Measurements from ENCODE around the gene ZBTB20.

Gene ZBTB20

DNA sequence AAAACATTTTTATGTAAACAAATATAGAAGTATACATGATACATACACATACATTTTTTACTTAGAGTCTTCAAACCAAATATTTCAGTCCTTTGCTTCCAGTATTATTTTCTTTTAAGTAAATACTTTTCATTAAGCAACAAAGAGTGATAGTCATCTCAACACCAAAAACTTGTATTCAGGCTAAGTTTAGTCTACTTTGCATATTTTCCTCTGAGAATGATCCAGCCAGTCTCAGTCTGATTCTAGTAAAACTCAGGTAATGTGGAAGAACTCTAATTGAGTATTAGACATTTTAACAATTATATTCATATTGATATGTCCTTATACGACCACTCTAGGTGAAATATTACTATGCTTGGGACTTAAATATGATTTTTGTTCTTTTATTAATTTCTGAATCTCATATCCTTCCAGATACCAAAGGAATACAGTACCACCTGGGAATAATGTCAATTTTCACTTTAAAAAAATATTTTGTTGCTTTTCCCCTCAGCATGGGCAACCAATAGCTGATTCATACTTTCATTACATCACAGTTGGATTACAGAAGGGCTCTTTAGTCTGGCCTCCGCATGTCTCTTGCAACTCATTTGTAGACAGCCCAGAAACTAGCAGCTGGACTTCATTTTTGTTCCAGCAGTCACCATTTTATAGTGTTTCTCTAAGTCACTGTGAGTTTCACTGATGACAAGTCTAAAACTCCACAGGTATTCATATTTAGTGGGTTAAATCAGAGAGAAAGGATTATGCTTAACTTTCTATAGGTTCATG is 390.4 kb downstream of the ZBTB20 start:
- no peak for DNase-seq

GRCh38 chr3:114746502-114746901 is 400.6 kb downstream of the ZBTB20 start:
- no peak for DNase-seq

DNA sequence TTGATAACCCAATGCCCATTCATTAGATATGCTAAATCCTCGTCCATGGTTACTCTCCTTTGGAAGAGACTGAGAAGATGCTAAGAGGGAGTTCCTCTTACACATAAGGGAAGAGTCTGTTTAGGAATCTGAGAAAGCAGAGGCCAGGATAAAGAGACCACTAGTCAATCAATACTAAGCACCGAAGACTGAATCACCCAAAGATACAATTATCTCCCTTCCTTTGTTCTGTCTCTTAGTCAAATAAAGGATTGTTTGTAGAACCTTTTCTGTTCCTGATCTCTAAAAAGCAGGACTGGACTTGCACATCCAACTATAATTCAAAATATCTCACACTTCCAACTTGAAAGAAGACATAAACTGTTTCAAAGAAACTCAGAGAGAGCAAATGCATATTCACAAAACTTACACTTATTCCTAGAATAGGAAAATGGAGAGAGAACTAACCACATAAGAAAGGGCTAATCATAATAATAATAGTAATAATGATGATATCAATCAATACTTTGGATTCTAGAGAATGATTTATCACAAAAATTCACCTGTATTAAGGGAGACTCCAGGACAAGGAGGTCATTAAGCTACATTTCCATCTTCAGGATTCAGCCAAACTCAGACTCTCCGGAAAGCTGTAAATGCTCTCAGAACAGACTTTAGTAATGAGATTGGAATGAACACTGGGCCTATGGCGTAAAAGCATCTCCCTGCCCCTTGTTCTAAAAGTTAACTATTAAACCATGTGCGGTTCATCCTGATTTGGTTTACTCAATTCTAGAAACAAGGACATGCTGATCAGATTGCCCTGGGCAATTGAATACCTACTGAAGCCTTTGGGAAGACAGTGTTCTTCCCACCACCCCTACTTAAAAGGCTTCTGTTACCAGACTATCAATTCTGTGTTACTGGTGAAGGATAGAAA is 401.5 kb downstream of the ZBTB20 start:
- DNase-seq: peak; percentile 66

GRCh38 chr3:114743746-114744485 is 403.2 kb downstream of the ZBTB20 start:
- DNase-seq: no peak

- DNase-seq: no peak
Observed at GRCh38 chr3:114741066-114741465, 406.0 kb downstream of the ZBTB20 start.

- no peak for DNase-seq
Observed at GRCh38 chr3:114739627-114740026, 407.5 kb downstream of the ZBTB20 start.

- no peak for DNase-seq
Observed at GRCh38 chr3:114732353-114732752, 414.7 kb downstream of the ZBTB20 start.

DNA sequence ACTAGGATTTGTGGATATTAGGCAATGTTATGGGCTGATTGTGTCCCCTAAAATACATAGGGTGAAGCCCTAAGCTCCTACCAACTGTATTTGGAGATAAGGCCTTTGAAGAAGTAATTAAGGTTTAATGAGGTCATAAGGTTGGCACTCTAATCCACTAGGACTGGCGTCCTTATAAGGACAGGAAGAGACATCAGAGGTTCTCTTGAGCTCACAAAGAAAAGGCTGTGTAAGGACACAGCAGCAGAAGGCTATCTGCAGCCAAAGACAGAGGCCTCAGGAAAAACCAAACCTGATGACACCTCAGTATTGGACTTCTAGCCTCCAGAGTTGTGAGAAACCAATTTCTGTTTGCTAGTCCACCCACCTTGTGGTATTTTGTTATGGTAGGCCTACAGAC is 416.7 kb downstream of the ZBTB20 start:
- peak; percentile 56 for DNase-seq

GRCh38 chr3:114727373-114727772 is 419.7 kb downstream of the ZBTB20 start:
- DNase-seq: no peak

DNA sequence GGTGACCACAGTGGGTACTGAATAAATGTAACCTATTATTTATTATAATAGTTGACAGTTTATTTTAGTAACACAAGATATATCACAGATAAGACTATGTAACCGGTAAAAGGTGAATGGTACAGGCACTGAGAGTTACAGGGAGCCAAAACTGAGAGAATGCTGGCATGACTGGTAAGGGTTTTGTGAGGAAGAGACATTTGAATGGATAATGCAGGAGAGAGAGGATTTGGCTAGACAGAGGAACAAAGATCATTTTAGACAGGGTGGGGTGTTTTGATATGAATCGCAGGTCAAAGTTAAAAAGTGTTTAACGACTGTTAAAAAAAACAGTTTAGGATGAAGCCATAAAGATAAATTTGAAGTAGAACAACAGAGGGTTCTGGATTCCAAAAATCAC is 421.1 kb downstream of the ZBTB20 start:
- DNase-seq: no peak

DNA sequence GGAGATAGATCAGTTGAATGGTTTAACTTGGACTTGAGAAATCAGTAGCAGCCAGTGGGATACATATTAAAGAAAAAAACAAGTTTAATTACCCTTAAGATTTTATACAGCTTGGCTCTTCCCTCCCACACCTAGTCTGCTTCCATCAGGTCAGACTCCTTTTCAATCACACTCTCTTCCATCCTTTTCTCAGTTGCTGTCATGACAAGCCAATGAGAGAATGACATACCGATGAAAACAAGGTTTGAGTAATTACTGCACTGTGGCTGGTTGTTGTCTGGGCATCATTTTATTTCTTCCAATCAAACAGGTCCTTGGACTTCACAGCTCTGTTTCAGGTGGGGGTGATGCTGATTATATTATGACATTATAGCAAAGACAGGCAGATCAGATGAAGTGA is 424.6 kb downstream of the ZBTB20 start:
- no peak for DNase-seq

DNA sequence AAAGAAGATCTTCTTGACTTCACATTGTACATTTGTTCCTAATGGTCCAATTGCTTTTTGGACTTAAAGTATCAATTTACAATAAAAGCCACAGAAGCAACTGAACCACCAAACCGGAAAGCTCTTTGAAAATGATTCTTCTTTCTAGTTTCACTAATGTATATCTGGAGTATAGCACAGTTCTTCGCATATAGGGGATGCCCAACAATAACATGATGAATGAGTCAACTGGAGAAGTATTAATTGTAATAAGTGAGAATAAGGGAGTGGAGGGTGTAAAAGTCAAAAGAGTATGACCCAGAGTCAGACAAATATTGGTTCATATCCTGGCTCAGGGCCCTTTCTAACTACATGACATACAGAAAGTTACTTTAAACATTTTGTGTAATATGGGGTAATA is 425.2 kb downstream of the ZBTB20 start:
- no peak for DNase-seq

- no peak for DNase-seq
Observed at GRCh38 chr3:114721209-114721608, 425.9 kb downstream of the ZBTB20 start.

- DNase-seq: no peak
Observed at GRCh38 chr3:114718898-114719210, 428.2 kb downstream of the ZBTB20 start.

GRCh38 chr3:114718071-114718897 is 428.8 kb downstream of the ZBTB20 start:
- DNase-seq: no peak

DNA sequence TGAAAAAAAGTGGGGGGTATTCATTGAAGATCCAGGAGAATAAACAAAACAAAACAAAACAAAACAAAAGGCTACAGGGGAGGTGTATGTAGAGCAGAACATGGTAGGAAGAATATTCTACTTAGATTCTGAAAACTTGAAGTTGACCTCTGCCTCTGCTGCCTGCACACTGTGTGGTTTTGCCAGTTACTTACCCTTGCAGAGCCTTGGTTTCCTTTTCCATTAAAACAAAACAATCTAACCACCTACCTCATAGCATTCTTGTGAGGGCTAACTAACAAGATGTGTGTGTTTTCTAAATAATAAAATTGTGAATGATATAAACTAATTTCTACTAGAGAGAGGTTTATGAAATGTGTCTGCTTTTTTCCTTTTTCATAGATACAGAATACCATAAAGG is 430.2 kb downstream of the ZBTB20 start:
- DNase-seq: no peak

DNA sequence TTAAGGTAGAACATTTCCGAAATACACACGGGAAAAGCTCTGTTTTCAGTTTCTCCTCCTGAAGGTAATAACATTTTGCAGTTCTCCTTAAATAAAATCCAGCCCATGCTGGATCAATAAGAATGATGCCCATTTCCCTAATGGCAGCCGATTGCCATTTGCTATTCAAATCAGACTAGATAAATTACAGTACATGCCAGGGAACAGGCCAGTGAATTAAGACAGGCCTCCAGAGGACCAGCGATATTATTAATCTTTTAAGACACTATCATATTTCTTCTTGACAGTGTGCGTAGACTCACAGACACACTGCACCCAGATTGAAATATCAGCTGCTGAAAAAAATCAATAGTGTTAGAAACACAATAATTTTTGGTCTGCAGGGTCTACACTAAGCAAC is 431.0 kb downstream of the ZBTB20 start:
- DNase-seq: no peak

- no peak for DNase-seq
Observed at GRCh38 chr3:114714957-114715460, 432.1 kb downstream of the ZBTB20 start.

GRCh38 chr3:114714237-114714636 is 432.9 kb downstream of the ZBTB20 start:
- DNase-seq: no peak

DNA sequence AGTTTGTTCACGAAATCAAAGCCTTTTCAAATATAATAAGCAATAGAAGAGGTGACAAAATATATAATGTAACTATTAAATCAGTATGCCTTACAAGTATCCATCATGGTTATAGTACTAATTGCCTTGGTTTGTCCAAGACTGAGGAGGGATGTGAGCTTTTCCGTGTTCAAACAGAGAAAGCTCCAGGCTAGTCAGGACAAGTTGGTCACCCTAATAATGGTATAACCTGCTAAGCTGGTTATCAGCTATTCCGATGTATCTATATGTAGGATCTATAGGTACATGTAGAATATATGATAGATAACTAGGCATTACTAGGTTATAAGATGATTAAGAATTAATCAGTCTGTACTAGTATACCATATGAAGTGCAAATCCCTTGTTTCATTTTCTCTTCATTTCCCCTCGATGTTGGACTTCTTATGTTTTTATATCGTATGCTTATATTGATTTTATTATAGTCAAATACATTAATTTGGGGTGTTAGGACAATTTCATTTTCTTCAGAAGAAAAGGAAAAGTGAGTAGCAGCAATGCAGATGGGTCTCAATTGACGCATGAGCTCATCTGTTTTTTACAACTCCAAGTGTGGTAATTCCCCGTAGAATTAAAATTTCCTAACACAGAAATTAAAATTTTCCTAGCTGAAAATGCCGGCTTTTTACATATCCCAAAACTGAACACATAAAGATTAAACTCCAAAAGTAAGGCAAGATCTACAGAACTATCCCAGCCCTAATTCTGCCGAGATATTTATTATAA is 434.2 kb downstream of the ZBTB20 start:
- DNase-seq: no peak

DNA sequence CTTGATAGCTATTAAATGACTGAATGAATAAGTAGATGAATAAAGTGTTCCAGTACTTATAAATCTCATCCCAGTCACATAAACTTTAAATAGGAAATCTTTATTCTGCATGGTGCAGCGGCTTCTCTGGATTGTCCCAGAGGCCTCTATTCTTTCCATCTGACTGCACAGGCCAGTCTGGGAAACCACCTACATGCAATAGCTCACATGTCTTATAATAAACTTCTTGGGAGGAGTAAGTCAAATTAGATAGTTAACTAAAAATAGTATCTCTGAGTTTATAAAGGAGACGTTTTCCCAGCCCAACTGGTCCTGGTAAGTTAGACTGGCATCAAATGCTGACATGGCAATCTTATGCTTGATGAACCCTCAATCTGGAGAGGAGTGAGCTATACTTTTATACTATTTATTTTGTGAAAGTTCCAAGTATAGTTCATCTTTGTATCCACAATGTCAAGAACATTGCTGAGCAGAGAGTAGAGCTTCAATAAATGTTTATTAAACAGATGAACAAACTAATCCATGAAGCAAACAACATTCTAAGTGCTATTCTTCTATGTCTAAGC is 435.7 kb downstream of the ZBTB20 start:
- no peak for DNase-seq
